Thoracic aorta (tissue), 2 donors: ENCODE data around the gene FTSJ1. TPM values are rescaled to one million over a fixed set of nuclear protein-coding genes. Genes with fewer than 3 reads are reported as not detected.

Experiments used
- ATAC-seq: fragments of 150-250 bp; one replicate; pipeline ENCODE4 v1.8.0; 2017; ENCODE audit warnings: low read depth; ENCODE audit not compliant: insufficient number of reproducible peaks, low FRiP score
- DNase-seq: peaks from one replicate; pipeline ENCODE4 v3.0.0-alpha.2; 2020; ENCODE audit warnings: low spot score
- H3K27ac ChIP-seq, 2 donors: fragments of 200-600 bp; sonication (generic); 1 replicate in 1 of 2; 2 replicates in 1 of 2; pipeline ENCODE4 v1.5.1; 2016; ENCODE audit warnings: mild to moderate bottlenecking in 2 of 2, moderate library complexity in 2 of 2
- H3K27me3 ChIP-seq: fragments of 200-600 bp; sonication (generic); replicated peaks from 2 replicates; pipeline ENCODE4 v1.6.0; 2016; ENCODE audit warnings: mild to moderate bottlenecking; ENCODE audit not compliant: insufficient read depth
- H3K36me3 ChIP-seq: fragments of 200-600 bp; sonication (generic); one replicate; pipeline ENCODE4 v1.5.1; 2016
- H3K4me1 ChIP-seq, 2 donors: fragments of 200-600 bp; sonication (generic); 1 replicate in 1 of 2; 2 replicates in 1 of 2; pipeline versions ENCODE4 v1.5.1 to v1.6.0; 2016; ENCODE audit warnings: low read depth in 2 of 2, mild to moderate bottlenecking in 1 of 2; ENCODE audit not compliant: control insufficient read depth in 1 of 2
- H3K4me3 ChIP-seq: fragments of 200-600 bp; sonication (generic); 2 replicates; pipeline ENCODE4 v1.5.1; 2016; ENCODE audit warnings: mild to moderate bottlenecking
- H3K9me3 ChIP-seq: fragments of 200-600 bp; sonication (generic); 2 replicates; pipeline ENCODE4 v1.5.1; 2016
- CTCF ChIP-seq: fragments of 200-600 bp; sonication (generic); IDR thresholded peaks from one replicate; pipeline ENCODE4 v1.5.1; 2019; ENCODE audit warnings: antibody characterized with exemption
- total RNA-seq, 2 donors: library from RNA; depleted of rRNA; stranded (reverse); fragments of >200 nt; gene quantifications; one replicate each; pipeline versions ENCODE4 v1.1.0 to v1.2.3, GENCODE V29; 2016

The FTSJ1 gene
- total RNA-seq, 2 donors from 2014 or later: 44.7 to 61.0 TPM

GRCh38 chrX:48460606-48461005, 15.4 kb upstream of the FTSJ1 start:
- no peaks in the 10 kb centered on the region for H3K9me3 ChIP-seq
- H3K4me3 ChIP-seq: no peak overlapping the region
- H3K27ac ChIP-seq: no peak overlapping the region
- no peaks in the 10 kb centered on the region for H3K27me3 ChIP-seq
- ATAC-seq (no peak), DNase-seq (no peak)
- H3K4me1 ChIP-seq: no peaks in the 10 kb centered on the region
- no peak for TF ChIP-seq CTCF
- H3K36me3 ChIP-seq: no peaks in the 10 kb centered on the region

GRCh38 chrX:48461830-48462229, 14.2 kb upstream of the FTSJ1 start:
- DNase-seq (no peak), ATAC-seq (no peak)
- Histone ChIP-seq H3K36me3 (no peaks in the 10 kb centered on the region), H3K4me3 (no peak overlapping the region), H3K9me3 (no peaks in the 10 kb centered on the region), H3K4me1 (no peaks in the 10 kb centered on the region), H3K27ac (no peak overlapping the region), H3K27me3 (no peaks in the 10 kb centered on the region)
- no peak for TF ChIP-seq CTCF

GRCh38 chrX:48465336-48465933, 10.6 kb upstream of the FTSJ1 start:
- no peak for DNase-seq
- no peak overlapping the region for H3K27ac ChIP-seq
- H3K36me3 ChIP-seq: no peaks in the 10 kb centered on the region
- no peaks in the 10 kb centered on the region for H3K27me3 ChIP-seq
- no peaks in the 10 kb centered on the region for H3K4me1 ChIP-seq
- TF ChIP-seq CTCF: no peak
- no peak for ATAC-seq
- no peaks in the 10 kb centered on the region for H3K9me3 ChIP-seq
- no peak overlapping the region for H3K4me3 ChIP-seq

GRCh38 chrX:48466696-48467095, 9.3 kb upstream of the FTSJ1 start:
- ATAC-seq (no peak), DNase-seq (no peak)
- Histone ChIP-seq H3K9me3 (no peaks in the 10 kb centered on the region), H3K36me3 (no peaks in the 10 kb centered on the region), H3K27me3 (no peaks in the 10 kb centered on the region), H3K4me3 (no peak overlapping the region), H3K27ac (no peak overlapping the region), H3K4me1 (no peaks in the 10 kb centered on the region)
- no peak for TF ChIP-seq CTCF

- no peaks in the 10 kb centered on the region for H3K27me3 ChIP-seq
- peak overlapping the region; percentile 67 for H3K4me3 ChIP-seq
- H3K4me1 ChIP-seq: no peaks in the 10 kb centered on the region
- no peaks in the 10 kb centered on the region for H3K36me3 ChIP-seq
- no peaks in the 10 kb centered on the region for H3K9me3 ChIP-seq
- H3K27ac ChIP-seq: no peak overlapping the region
- no peak for TF ChIP-seq CTCF
- ATAC-seq (no peak), DNase-seq (no peak)
Measured at GRCh38 chrX:48467281-48467761, 8.7 kb upstream of the FTSJ1 start.
